Testis (tissue), 3 donors: ENCODE data around the gene TMEM184A. TPM values are rescaled to one million over a fixed set of nuclear protein-coding genes. Genes with fewer than 3 reads are reported as not detected.

ENCODE experiments used
- DNase-seq: peaks from one replicate; pipeline ENCODE4 v3.0.0-alpha.2; 2019
- H3K27ac ChIP-seq, 2 donors: fragments of 200-600 bp; sonication (generic); one replicate each; pipeline ENCODE4 v1.5.1; 2019
- H3K27me3 ChIP-seq: fragments of 200-600 bp; sonication (generic); one replicate; pipeline ENCODE4 v1.5.1; 2019
- H3K36me3 ChIP-seq: fragments of 200-600 bp; sonication (generic); one replicate; pipeline ENCODE4 v1.5.1; 2017; ENCODE audit warnings: low read depth; ENCODE audit errors: missing control alignments
- H3K4me1 ChIP-seq: fragments of 200-600 bp; sonication (generic); one replicate; pipeline ENCODE4 v1.5.1; 2019
- H3K4me3 ChIP-seq, 2 donors: fragments of 200-600 bp; sonication (generic); one replicate each; pipeline ENCODE4 v1.5.1; 2017 to 2019
- H3K9me3 ChIP-seq: fragments of 200-600 bp; sonication (generic); one replicate; pipeline ENCODE4 v1.5.1; 2017
- CTCF ChIP-seq, 3 experiments: fragments of 450-650 bp in 2 of 3; fragments of 200-600 bp in 1 of 3; sonication (generic) in 1 of 3; IDR thresholded peaks; one replicate each; pipeline ENCODE4 v1.5.1; 2016 to 2019; ENCODE audit warnings: antibody characterized with exemption in 3 of 3, mild to moderate bottlenecking in 2 of 3, moderate library complexity in 1 of 3
- POLR2A ChIP-seq: fragments of 450-650 bp; IDR thresholded peaks from one replicate; pipeline ENCODE4 v1.6.1; 2017; ENCODE audit warnings: antibody characterized with exemption, mild to moderate bottlenecking, moderate library complexity
- WGBS, 2 donors: methylation state at CpG; one replicate each; pipeline ENCODE4 v1.1.5; 2018; 5-methylcytosine and 5-hydroxymethylcytosine counted together
- intact Hi-C: fragments of 100-400 bp; cut with DNase I; formaldehyde crosslinking; loops from one replicate; pipeline ENCODE4 v1.15.1; 2023; ENCODE audit warnings: low total_unique reads
- polyA plus RNA-seq: library from polyadenylated mRNA; stranded (reverse); fragments of 350-450 nt; fragmentation: Illumina TruSeq; extraction: RNeasy Lipid Tissue Mini Kit (QIAGEN cat#74804); gene quantifications from one replicate; pipeline ENCODE4 v1.2.3, GENCODE V29; 2014; ENCODE audit warnings: low read depth, low replicate concordance; ENCODE audit not compliant: insufficient read depth
- total RNA-seq, 2 donors: library from RNA; depleted of rRNA; stranded (reverse); fragments of >200 nt; gene quantifications; one replicate each; pipeline ENCODE4 v1.2.3, GENCODE V29; 2016

Gene TMEM184A
- total and polyA plus RNA-seq, 3 donors from 2014 or later = 7.1 to 20.9 (median 18.7) TPM

GRCh38 chr7:1546274-1546908 lies 9.6 kb downstream of the TMEM184A start:
- TF ChIP-seq POLR2A (no peak), CTCF (IDR thresholded peaks at IDR 0.05) (no peak)
- Histone ChIP-seq H3K27ac (no peak overlapping the region), H3K9me3 (no peaks in the 10 kb centered on the region), H3K4me3 (no peak overlapping the region), H3K27me3 (no peaks in the 10 kb centered on the region), H3K36me3 (no peaks in the 10 kb centered on the region), H3K4me1 (peaks cover 14% of the 10 kb centered on the region)
- intact Hi-C loops = no loop called here
- 76 to 93% methylated on average over 3 to 22 of the region's 28 CpGs for WGBS, 2 donors
- DNase-seq = no peak

- no peak for DNase-seq
- H3K36me3 ChIP-seq = no peaks in the 10 kb centered on the region
- 64 to 84% methylated on average over 20 to 39 of the region's 40 CpGs for WGBS, 2 donors
- H3K4me3 ChIP-seq = no peak overlapping the region
- no peak overlapping the region for H3K27ac ChIP-seq
- intact Hi-C loops = no loop called here
- TF ChIP-seq CTCF (IDR thresholded peaks at IDR 0.05) (no peak), POLR2A (no peak)
- no peaks in the 10 kb centered on the region for H3K9me3 ChIP-seq
- no peaks in the 10 kb centered on the region for H3K27me3 ChIP-seq
- peaks cover 14% of the 10 kb centered on the region for H3K4me1 ChIP-seq
These were observed 10.4 kb downstream of the TMEM184A start for GRCh38 chr7:1545417-1546246.

- no peak for TF ChIP-seq CTCF (IDR thresholded peaks at IDR 0.05)
- no peak for TF ChIP-seq POLR2A
- intact Hi-C loops = no loop called here
- no peak for DNase-seq
- WGBS, 2 donors = 67 to 94% methylated on average over 3 to 15 of the region's 16 CpGs
- no peaks in the 10 kb centered on the region for H3K9me3 ChIP-seq
- H3K27me3 ChIP-seq = no peaks in the 10 kb centered on the region
- H3K4me1 ChIP-seq = peaks cover 14% of the 10 kb centered on the region
- no peak overlapping the region for H3K27ac ChIP-seq
- no peak overlapping the region for H3K4me3 ChIP-seq
- H3K36me3 ChIP-seq = no peaks in the 10 kb centered on the region
These were observed 11.0 kb downstream of the TMEM184A start for GRCh38 chr7:1544896-1545416.

GRCh38 chr7:1544178-1544895 lies 11.7 kb downstream of the TMEM184A start:
- Histone ChIP-seq H3K27ac (no peak overlapping the region), H3K9me3 (no peaks in the 10 kb centered on the region), H3K36me3 (no peaks in the 10 kb centered on the region), H3K27me3 (no peaks in the 10 kb centered on the region), H3K4me1 (peaks cover 14% of the 10 kb centered on the region), H3K4me3 (no peak overlapping the region)
- intact Hi-C loops = no loop called here
- no peak for DNase-seq
- no peak for TF ChIP-seq POLR2A
- no peak for TF ChIP-seq CTCF (IDR thresholded peaks at IDR 0.05)
- WGBS, 2 donors = 82 to 83% methylated on average over 26 to 40 of the region's 41 CpGs
